Cardiac muscle cell (in vitro differentiated cells and primary cell): ENCODE data around the gene CCDC107. TPM values are rescaled to one million over a fixed set of nuclear protein-coding genes. Genes with fewer than 3 reads are reported as not detected.

Source experiments
- DNase-seq, 2 donors: peaks; one replicate each; pipeline versions ENCODE4 v3.0.0 to v3.0.0-alpha.2; 2010 to 2017; ENCODE audit warnings: low read depth in 1 of 2, low spot score in 1 of 2
- H3K27ac ChIP-seq: fragments of 200-600 bp; sonication (generic); 2 replicates; pipeline ENCODE4 v1.5.1; 2016
- H3K27me3 ChIP-seq: fragments of 200-600 bp; sonication (generic); 2 replicates; pipeline ENCODE4 v1.6.0; 2016; ENCODE audit warnings: control low read depth
- H3K36me3 ChIP-seq: fragments of 200-600 bp; sonication (generic); 2 replicates; pipeline ENCODE4 v1.5.1; 2016; ENCODE audit warnings: control low read depth
- H3K4me1 ChIP-seq: fragments of 200-600 bp; sonication (generic); 2 replicates; pipeline ENCODE4 v1.8.1; 2017; ENCODE audit warnings: low read depth, mild to moderate bottlenecking, mixed run types
- H3K4me3 ChIP-seq: fragments of 200-600 bp; sonication (generic); 2 replicates; pipeline ENCODE4 v1.5.1; 2016; ENCODE audit warnings: mild to moderate bottlenecking
- H3K9me3 ChIP-seq: fragments of 200-600 bp; sonication (generic); 2 replicates; pipeline ENCODE4 v1.5.1; 2017; ENCODE audit warnings: low read depth, mild to moderate bottlenecking, control low read depth
- CTCF ChIP-seq: IDR thresholded peaks from 2 replicates; pipeline ENCODE4 v1.5.1; 2012; ENCODE audit warnings: low read depth, mild to moderate bottlenecking, low read length
- polyA plus RNA-seq: library from polyadenylated mRNA; unstranded; fragments of >200 nt; fragmentation: Nextera tagmentation; extraction: Ambion mirVana; gene quantifications from 2 replicates; pipeline ENCODE4 v1.2.1, GENCODE V29; 2016
- total RNA-seq: library from RNA; depleted of rRNA; stranded (reverse); fragments of >200 nt; gene quantifications from 2 replicates; pipeline ENCODE4 v1.2.3, GENCODE V29; 2016

Gene CCDC107
- total and polyA plus RNA-seq, 2 experiments from 2014 or later, result 26.5 to 75.1 TPM

DNA sequence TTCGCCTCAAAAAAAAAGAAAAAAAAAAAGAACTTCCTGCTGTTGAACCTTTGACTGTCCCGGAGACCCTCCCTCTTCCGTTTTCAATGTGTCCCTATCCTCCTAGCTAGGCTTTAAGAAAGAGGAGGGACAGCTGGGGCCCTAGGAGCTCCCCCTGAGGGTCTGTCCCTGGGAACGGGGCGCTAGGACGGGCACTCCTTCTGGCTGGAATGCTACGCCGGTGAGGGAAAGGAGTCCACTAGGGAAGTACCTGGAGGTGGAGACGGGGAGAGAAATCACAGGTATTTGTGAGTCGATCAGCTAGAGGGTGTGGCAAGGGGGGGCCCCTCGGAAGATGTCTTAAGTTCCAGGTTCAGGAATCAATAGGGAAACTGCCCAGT, 11.9 kb upstream of the CCDC107 start:
- peaks cover 9% of the 10 kb centered on the region for H3K4me1 ChIP-seq
- DNase-seq, result peak; percentile 30 to 57
- H3K36me3 ChIP-seq, result no peaks in the 10 kb centered on the region
- no peaks in the 10 kb centered on the region for H3K9me3 ChIP-seq
- H3K27me3 ChIP-seq, result no peaks in the 10 kb centered on the region
- H3K4me3 ChIP-seq, result peak overlapping the region; percentile 53
- H3K27ac ChIP-seq, result peak overlapping the region; percentile 90
- no peak for TF ChIP-seq CTCF

DNA sequence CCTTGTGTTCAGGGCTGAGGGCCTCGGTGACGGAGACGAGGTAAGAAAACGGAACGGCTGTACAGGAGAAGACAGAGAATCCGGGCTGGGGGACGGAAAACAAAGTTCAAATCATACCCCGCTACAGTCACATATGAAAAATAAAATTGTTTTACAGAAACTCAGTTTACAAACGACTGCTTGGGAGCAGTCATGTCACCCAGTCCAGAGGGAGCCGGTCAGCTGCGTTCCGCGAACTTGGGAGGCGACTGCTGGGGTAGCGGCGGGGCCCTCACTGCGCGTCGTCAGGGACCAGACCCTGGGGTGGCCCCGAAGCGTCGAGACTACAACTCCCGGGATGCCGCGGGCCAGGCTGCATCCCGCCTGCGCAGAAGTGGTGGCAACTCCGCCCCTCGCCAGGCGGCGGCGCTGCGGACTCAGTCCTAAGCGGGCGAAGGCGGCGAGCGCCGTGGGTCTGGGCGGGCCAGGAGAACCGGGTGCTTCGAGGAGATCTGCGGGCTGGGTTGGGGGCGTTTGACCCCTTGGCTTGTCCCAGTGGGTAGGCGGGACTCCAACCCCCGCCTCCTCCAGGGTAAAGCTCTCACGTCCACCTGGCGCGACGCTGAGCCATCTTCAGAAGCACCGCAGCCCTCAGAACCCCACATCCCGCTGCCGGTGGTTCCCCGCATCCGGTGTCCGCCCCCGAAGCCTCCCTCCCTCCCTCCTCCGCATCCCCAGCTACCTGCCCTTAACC, 11.4 kb upstream of the CCDC107 start:
- DNase-seq, result peak; percentile 93 to 95
- H3K27ac ChIP-seq, result peak overlapping the region; percentile 90
- no peaks in the 10 kb centered on the region for H3K9me3 ChIP-seq
- no peaks in the 10 kb centered on the region for H3K27me3 ChIP-seq
- H3K4me1 ChIP-seq, result peaks cover 9% of the 10 kb centered on the region
- peak overlapping the region; percentile 53 for H3K4me3 ChIP-seq
- H3K36me3 ChIP-seq, result no peaks in the 10 kb centered on the region
- peak; percentile 84 for TF ChIP-seq CTCF

GRCh38 chr9:35649431-35650340, 8.4 kb upstream of the CCDC107 start:
- H3K4me3 ChIP-seq, result no peak overlapping the region
- H3K4me1 ChIP-seq, result peaks cover 9% of the 10 kb centered on the region
- H3K36me3 ChIP-seq, result no peaks in the 10 kb centered on the region
- DNase-seq, result peak in 1 of 2 donors; percentile 56
- no peak overlapping the region for H3K27ac ChIP-seq
- H3K9me3 ChIP-seq, result no peaks in the 10 kb centered on the region
- H3K27me3 ChIP-seq, result no peaks in the 10 kb centered on the region
- TF ChIP-seq CTCF, result no peak

DNA sequence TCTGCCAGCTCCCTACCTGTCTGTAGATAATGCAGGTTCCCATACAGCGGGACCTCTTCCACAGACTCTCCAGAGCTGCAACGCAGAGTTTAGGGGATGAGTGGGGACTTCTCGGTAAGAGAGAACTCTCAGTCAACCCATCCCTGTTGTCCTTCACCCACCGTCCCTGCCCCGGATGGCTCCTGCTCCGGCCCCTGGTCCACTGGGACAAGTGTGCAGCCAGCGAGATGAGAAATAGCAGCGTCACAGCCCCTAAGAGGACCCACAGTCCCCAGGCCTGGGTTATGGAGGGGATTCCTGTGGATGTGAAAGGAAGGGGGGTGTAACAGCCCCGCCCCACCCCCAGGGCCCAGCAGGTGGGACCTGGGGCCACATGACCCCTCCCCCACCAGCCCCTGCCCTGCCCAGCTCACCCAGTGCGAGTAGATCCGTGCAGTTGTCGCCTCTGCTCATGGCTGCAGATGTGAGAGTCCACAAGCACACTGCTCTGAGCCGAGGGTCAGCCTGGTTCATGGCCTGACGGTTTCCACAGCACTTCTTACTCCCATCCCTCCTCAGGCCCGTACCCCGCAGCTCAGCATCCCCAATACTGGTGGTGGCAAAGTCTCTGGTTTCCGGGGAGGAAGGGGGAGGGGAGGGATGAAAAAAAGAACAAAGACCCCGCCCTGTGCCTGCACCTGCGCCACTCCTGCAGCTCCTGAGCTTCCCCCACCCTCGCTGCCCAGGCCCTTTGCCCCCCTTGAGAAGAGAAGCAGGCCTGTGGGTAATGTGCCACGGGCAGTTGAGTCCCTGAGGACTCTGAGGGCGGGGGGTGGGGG, 7.5 kb upstream of the CCDC107 start, which contains the start of gene SIT1:
Gene SIT1, minus strand, starts transcription at position 591 of the 818 bp plus-strand sequence. Its CDS starts 78 bp downstream, at position 513.
- H3K27ac ChIP-seq, result no peak within 1 kb of the TSS
- no peak for TF ChIP-seq CTCF
- no peaks in the 10 kb centered on the region for H3K9me3 ChIP-seq
- peaks cover 8% of the 10 kb centered on the region for H3K4me1 ChIP-seq
- no peaks in the 10 kb centered on the region for H3K36me3 ChIP-seq
- no peaks in the 10 kb centered on the region for H3K27me3 ChIP-seq
- DNase-seq, result no peak
- no peak within 1 kb of the TSS for H3K4me3 ChIP-seq
